GM12878 (cell line): Measurements from ENCODE around the gene PRKCE. TPM values are rescaled to one million over a fixed set of nuclear protein-coding genes. Genes with fewer than 3 reads are reported as not detected.

Experiments used
- ATAC-seq: fragments of 200-7000 bp; cut with Tn5 transposase; 3 replicates; pipeline ENCODE4 v1.9.1; 2020; ENCODE audit warnings: mild to moderate bottlenecking, moderate library complexity
- BruUV-seq: library from RNA; stranded (reverse); fragments of 400-500 nt; replicated peaks from 2 replicates; lab custom pipeline; 2021; lab: Mats Ljungman, UMichigan
- CTCF ChIA-PET: fragments of 300-600 bp; sonication (Branson Sonifier 250); formaldehyde crosslinking; extraction: SDS; loops from one replicate; lab custom pipeline; 2021; ENCODE audit warnings: inconsistent platforms; lab: Yijun Ruan, JAX
- POLR2A ChIA-PET: fragments of 350-600 bp; formaldehyde crosslinking; extraction: SDS; loops from one replicate; lab custom pipeline; 2021; ENCODE audit warnings: inconsistent platforms; lab: Charles Lee
- RAD21 ChIA-PET: fragments of 300-600 bp; sonication (Branson Sonifier 250); formaldehyde crosslinking; loops from one replicate; lab custom pipeline; 2023; ENCODE audit warnings: antibody characterized with exemption; ENCODE audit not compliant: unreplicated experiment; lab: Charles Lee
- SMC1A ChIA-PET: fragments of 300-600 bp; sonication (Branson Sonifier 250); formaldehyde crosslinking; loops from one replicate; lab custom pipeline; 2023; ENCODE audit not compliant: unreplicated experiment, uncharacterized antibody; lab: Charles Lee
- DNase-seq: peaks from one replicate; pipeline ENCODE4 v3.0.0-alpha.2; 2011; ENCODE audit warnings: low read depth, low spot score
- FAIRE-seq: peaks from 3 replicates; lab custom pipeline; 2011; peaks lifted over from hg19 to GRCh38; lab: Jason Lieb, UNC
- H2AFZ ChIP-seq: 2 replicates; pipeline ENCODE4 v1.6.0; 2011; ENCODE audit warnings: low read depth, low read length, control low read depth; ENCODE audit not compliant: control insufficient read depth
- H3K27ac ChIP-seq: 2 replicates; pipeline ENCODE4 v1.5.1; 2011; ENCODE audit warnings: control low read depth; ENCODE audit not compliant: control insufficient read depth, insufficient read depth
- H3K27me3 ChIP-seq, 2 experiments: replicated peaks in 1 of 2; 2 replicates each; pipeline versions ENCODE4 v1.6.0 to v1.6.1; 2011; ENCODE audit warnings: low read length in 1 of 2; ENCODE audit not compliant: control insufficient read depth in 2 of 2, insufficient read depth in 2 of 2
- H3K36me3 ChIP-seq, 2 experiments: 2 replicates each; pipeline ENCODE4 v1.5.1; 2011; ENCODE audit warnings: low read length in 1 of 2; ENCODE audit not compliant: control insufficient read depth in 2 of 2, insufficient read depth in 2 of 2
- H3K4me1 ChIP-seq: 2 replicates; pipeline ENCODE4 v1.6.1; 2011; ENCODE audit warnings: mild to moderate bottlenecking, low read length, moderate library complexity, mixed read lengths; ENCODE audit not compliant: control insufficient read depth, insufficient read depth
- H3K4me2 ChIP-seq: 2 replicates; pipeline ENCODE4 v1.6.0; 2011; ENCODE audit warnings: control low read depth; ENCODE audit not compliant: control insufficient read depth, insufficient read depth
- H3K4me3 ChIP-seq: fragments of 200-600 bp; sonication (generic); 2 replicates; pipeline ENCODE4 v1.5.1; 2016
- H3K79me2 ChIP-seq: 2 replicates; pipeline ENCODE4 v1.6.0; 2011; ENCODE audit warnings: low read length; ENCODE audit not compliant: control insufficient read depth, insufficient read depth
- H3K9ac ChIP-seq: 2 replicates; pipeline ENCODE4 v1.8.0; 2011; ENCODE audit warnings: low read length, control low read depth, mixed read lengths; ENCODE audit not compliant: control insufficient read depth, insufficient read depth
- H3K9me3 ChIP-seq: replicated peaks from 3 replicates; pipeline ENCODE4 v1.5.1; 2011; ENCODE audit warnings: mild to moderate bottlenecking, low read length; ENCODE audit not compliant: control insufficient read depth, insufficient read depth
- H4K20me1 ChIP-seq: 2 replicates; pipeline ENCODE4 v1.6.0; 2011; ENCODE audit not compliant: control insufficient read depth, insufficient read depth
- CBX3 ChIP-seq: fragments of 200-600 bp; sonication (generic); IDR thresholded peaks from 2 replicates; pipeline ENCODE4 v1.6.1; 2016; ENCODE audit warnings: low read depth, borderline replicate concordance
- GABPA ChIP-seq: IDR thresholded peaks from 2 replicates; pipeline ENCODE4 v1.6.1; 2014; ENCODE audit warnings: antibody characterized with exemption, low read depth, mild to moderate bottlenecking, inconsistent platforms
- HCFC1 ChIP-seq: fragments of 150-350 bp; IDR thresholded peaks from 2 replicates; pipeline ENCODE4 v1.6.1; 2014; ENCODE audit warnings: low read length
- HDAC6 ChIP-seq: fragments of 200-600 bp; sonication (generic); IDR thresholded peaks from one replicate; pipeline ENCODE4 v1.8.0; 2017; ENCODE audit warnings: antibody characterized with exemption; ENCODE audit not compliant: unreplicated experiment
- SMARCA5 ChIP-seq: fragments of 450-650 bp; IDR thresholded peaks from 2 replicates; pipeline ENCODE4 v1.6.1; 2017; ENCODE audit warnings: mild to moderate bottlenecking
- WGBS: methylation state at CpG from one replicate; pipeline ENCODE4 v1.1.6; 2016; ENCODE audit warnings: low lambda C conversion rate; ENCODE audit not compliant: insufficient replicate concordance, insufficient coverage; ENCODE audit errors: missing lambda C conversion rate; 5-methylcytosine and 5-hydroxymethylcytosine counted together
- in situ Hi-C: fragments of 300-500 bp; cut with MboI; formaldehyde crosslinking; loops from 9 replicates; pipeline ENCODE4 v1.14.3; 2018; ENCODE audit warnings: mixed read lengths
- intact Hi-C: fragments of 100-400 bp; cut with micrococcal nuclease; formaldehyde crosslinking; loops from one replicate; pipeline ENCODE4 v1.14.2; 2022; ENCODE audit not compliant: unreplicated experiment
- polyA plus RNA-seq, 11 experiments: library from polyadenylated mRNA; depleted of rRNA in 4 of 11; unstranded in 6 of 11; stranded (reverse) in 5 of 11; fragments of >200 nt; fragmentation: Nextera tagmentation in 4 of 11; fragmentation: Illumina TruSeq in 1 of 11; extraction: Ambion mirVana in 4 of 11; extraction: Trizol in 1 of 11; gene quantifications; 1 replicate in 1 of 11; 2 replicates in 10 of 11; pipeline versions ENCODE4 v1.2.1 to v1.2.3, GENCODE V29; 2011 to 2016; ENCODE audit warnings: inconsistent platforms in 2 of 11, missing spikeins in 2 of 11, low read depth in 1 of 11
- total RNA-seq, 4 experiments: library from RNA; depleted of rRNA in 3 of 4; stranded (reverse); fragments of >200 nt in 3 of 4; fragmentation: Illumina TruSeq in 1 of 4; extraction: Trizol in 1 of 4; gene quantifications; 2 replicates each; pipeline versions ENCODE4 v1.2.1 to v1.2.3, GENCODE V29; 2013 to 2021
- TF ChIP-seq, protein P1 (sequence below): fragments of 450-650 bp; IDR thresholded peaks from 2 replicates; pipeline ENCODE4 v1.6.1; 2017; ENCODE audit warnings: antibody characterized with exemption, mild to moderate bottlenecking, moderate library complexity
- TF ChIP-seq, protein P2 (sequence below): fragments of 450-650 bp; IDR thresholded peaks from 2 replicates; pipeline ENCODE4 v1.6.1; 2017; ENCODE audit warnings: mild to moderate bottlenecking, moderate library complexity
- TF ChIP-seq, protein P3 (sequence below): fragments of 450-650 bp; IDR thresholded peaks from 2 replicates; pipeline ENCODE4 v1.6.1; 2017; ENCODE audit warnings: low read depth, mild to moderate bottlenecking, moderate library complexity
- TF ChIP-seq, protein P4 (sequence below): fragments of 450-650 bp; IDR thresholded peaks from 2 replicates; pipeline ENCODE4 v1.6.1; 2018; ENCODE audit warnings: borderline replicate concordance, mild to moderate bottlenecking; ENCODE audit not compliant: partially characterized antibody

Gene PRKCE
- total and polyA plus RNA-seq, 10 of the 15 experiments (the other 5 are each of a cell fraction or from before 2014, with no cell fraction given), result 2.6 to 28.2 (median 11.3) TPM

DNA sequence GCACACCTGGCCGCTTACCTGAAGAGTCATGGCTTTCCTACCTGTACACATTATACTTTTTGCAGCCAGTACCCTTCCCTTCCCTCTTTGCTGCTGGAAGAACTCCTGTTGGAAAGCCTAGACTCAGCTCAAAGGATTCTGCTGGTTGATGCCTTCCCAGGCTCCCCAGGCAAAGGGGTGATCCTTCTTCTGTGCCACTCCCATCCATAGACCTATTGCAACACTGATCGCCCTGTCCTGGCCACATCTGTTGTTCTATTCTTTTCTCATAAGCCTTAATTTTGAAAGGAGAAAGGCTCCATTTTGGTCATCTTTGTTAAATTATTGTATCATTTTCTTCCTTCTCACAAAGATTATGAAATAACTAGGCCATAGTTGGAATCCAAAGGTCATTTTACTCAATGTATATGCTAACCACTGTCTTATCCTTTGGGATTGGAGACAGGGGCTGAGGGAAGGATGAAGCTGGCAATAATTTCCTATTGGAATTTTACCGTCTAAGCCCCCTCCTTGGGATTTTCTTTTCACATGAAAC, 3.4 kb upstream of the PRKCE start:
- intact Hi-C loops, result no loop called here
- POLR2A ChIA-PET, result interaction anchor here (0.6 kb wide), 2 partner anchors 86 to 185 kb away, joined by 3 to 4 read pairs; no protein-coding TSS in a partner anchor
- WGBS, result 79% methylated on average over 3 of the region's 3 CpGs
- TF ChIP-seq, protein P1, sequence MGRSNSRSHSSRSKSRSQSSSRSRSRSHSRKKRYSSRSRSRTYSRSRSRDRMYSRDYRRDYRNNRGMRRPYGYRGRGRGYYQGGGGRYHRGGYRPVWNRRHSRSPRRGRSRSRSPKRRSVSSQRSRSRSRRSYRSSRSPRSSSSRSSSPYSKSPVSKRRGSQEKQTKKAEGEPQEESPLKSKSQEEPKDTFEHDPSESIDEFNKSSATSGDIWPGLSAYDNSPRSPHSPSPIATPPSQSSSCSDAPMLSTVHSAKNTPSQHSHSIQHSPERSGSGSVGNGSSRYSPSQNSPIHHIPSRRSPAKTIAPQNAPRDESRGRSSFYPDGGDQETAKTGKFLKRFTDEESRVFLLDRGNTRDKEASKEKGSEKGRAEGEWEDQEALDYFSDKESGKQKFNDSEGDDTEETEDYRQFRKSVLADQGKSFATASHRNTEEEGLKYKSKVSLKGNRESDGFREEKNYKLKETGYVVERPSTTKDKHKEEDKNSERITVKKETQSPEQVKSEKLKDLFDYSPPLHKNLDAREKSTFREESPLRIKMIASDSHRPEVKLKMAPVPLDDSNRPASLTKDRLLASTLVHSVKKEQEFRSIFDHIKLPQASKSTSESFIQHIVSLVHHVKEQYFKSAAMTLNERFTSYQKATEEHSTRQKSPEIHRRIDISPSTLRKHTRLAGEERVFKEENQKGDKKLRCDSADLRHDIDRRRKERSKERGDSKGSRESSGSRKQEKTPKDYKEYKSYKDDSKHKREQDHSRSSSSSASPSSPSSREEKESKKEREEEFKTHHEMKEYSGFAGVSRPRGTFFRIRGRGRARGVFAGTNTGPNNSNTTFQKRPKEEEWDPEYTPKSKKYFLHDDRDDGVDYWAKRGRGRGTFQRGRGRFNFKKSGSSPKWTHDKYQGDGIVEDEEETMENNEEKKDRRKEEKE, result no peak
- no peak for TF ChIP-seq GABPA
- TF ChIP-seq, protein P2, sequence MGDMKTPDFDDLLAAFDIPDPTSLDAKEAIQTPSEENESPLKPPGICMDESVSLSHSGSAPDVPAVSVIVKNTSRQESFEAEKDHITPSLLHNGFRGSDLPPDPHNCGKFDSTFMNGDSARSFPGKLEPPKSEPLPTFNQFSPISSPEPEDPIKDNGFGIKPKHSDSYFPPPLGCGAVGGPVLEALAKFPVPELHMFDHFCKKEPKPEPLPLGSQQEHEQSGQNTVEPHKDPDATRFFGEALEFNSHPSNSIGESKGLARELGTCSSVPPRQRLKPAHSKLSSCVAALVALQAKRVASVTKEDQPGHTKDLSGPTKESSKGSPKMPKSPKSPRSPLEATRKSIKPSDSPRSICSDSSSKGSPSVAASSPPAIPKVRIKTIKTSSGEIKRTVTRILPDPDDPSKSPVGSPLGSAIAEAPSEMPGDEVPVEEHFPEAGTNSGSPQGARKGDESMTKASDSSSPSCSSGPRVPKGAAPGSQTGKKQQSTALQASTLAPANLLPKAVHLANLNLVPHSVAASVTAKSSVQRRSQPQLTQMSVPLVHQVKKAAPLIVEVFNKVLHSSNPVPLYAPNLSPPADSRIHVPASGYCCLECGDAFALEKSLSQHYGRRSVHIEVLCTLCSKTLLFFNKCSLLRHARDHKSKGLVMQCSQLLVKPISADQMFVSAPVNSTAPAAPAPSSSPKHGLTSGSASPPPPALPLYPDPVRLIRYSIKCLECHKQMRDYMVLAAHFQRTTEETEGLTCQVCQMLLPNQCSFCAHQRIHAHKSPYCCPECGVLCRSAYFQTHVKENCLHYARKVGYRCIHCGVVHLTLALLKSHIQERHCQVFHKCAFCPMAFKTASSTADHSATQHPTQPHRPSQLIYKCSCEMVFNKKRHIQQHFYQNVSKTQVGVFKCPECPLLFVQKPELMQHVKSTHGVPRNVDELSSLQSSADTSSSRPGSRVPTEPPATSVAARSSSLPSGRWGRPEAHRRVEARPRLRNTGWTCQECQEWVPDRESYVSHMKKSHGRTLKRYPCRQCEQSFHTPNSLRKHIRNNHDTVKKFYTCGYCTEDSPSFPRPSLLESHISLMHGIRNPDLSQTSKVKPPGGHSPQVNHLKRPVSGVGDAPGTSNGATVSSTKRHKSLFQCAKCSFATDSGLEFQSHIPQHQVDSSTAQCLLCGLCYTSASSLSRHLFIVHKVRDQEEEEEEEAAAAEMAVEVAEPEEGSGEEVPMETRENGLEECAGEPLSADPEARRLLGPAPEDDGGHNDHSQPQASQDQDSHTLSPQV, result no peak
- no peak for TF ChIP-seq HCFC1
- TF ChIP-seq SMARCA5, result no peak
- TF ChIP-seq, protein P3, sequence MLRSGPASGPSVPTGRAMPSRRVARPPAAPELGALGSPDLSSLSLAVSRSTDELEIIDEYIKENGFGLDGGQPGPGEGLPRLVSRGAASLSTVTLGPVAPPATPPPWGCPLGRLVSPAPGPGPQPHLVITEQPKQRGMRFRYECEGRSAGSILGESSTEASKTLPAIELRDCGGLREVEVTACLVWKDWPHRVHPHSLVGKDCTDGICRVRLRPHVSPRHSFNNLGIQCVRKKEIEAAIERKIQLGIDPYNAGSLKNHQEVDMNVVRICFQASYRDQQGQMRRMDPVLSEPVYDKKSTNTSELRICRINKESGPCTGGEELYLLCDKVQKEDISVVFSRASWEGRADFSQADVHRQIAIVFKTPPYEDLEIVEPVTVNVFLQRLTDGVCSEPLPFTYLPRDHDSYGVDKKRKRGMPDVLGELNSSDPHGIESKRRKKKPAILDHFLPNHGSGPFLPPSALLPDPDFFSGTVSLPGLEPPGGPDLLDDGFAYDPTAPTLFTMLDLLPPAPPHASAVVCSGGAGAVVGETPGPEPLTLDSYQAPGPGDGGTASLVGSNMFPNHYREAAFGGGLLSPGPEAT, result no peak
- no peak for TF ChIP-seq CBX3
- TF ChIP-seq, protein P4, sequence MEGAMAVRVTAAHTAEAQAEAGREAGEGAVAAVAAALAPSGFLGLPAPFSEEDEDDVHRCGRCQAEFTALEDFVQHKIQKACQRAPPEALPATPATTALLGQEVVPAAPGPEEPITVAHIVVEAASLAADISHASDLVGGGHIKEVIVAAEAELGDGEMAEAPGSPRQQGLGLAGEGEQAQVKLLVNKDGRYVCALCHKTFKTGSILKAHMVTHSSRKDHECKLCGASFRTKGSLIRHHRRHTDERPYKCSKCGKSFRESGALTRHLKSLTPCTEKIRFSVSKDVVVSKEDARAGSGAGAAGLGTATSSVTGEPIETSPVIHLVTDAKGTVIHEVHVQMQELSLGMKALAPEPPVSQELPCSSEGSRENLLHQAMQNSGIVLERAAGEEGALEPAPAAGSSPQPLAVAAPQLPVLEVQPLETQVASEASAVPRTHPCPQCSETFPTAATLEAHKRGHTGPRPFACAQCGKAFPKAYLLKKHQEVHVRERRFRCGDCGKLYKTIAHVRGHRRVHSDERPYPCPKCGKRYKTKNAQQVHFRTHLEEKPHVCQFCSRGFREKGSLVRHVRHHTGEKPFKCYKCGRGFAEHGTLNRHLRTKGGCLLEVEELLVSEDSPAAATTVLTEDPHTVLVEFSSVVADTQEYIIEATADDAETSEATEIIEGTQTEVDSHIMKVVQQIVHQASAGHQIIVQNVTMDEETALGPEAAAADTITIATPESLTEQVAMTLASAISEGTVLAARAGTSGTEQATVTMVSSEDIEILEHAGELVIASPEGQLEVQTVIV, result no peak
- no peak for TF ChIP-seq HDAC6

More for the DNA sequence above, 3.4 kb upstream of the PRKCE start:
- Histone ChIP-seq H2AFZ (no peak overlapping the region), H3K4me1 (no peaks in the 10 kb centered on the region), H3K27ac (no peak overlapping the region), H4K20me1 (no peaks in the 10 kb centered on the region), H3K9me3 (no peaks in the 10 kb centered on the region; the same call in 2 of the 3 replicates), H3K36me3 (no peaks in the 10 kb centered on the region), H3K9ac (no peak overlapping the region), H3K79me2 (peaks cover 18% of the 10 kb centered on the region), H3K27me3 (no peaks in the 10 kb centered on the region; a peak in 1 of 4 replicates), H3K4me2 (no peak overlapping the region), H3K4me3 (no peak overlapping the region)
- DNase-seq (no peak), ATAC-seq (no peak), FAIRE-seq (no peak)
- in situ Hi-C loops, result loop anchor here (5.0 to 25.0 kb wide), 3 partner anchors 129 to 714 kb away; no protein-coding TSS in a partner anchor
- BruUV-seq, result no TSS peak
- ChIA-PET RAD21 (interaction anchor here (3.0 to 4.9 kb wide), 2 partner anchors 131 to 187 kb away, joined by 21 to 35 read pairs; no protein-coding TSS in a partner anchor), SMC1A (interaction anchor here (0.9 to 4.4 kb wide), 7 partner anchors 27 to 288 kb away, joined by 3 to 56 read pairs (median 4); no protein-coding TSS in a partner anchor), CTCF (interaction anchor here (0.7 to 5.0 kb wide), 4 partner anchors 47 to 288 kb away, joined by 3 to 64 read pairs (median 23); no protein-coding TSS in a partner anchor)
